Tibial nerve (tissue), 4 donors: Measurements from ENCODE around the gene SERPING1. TPM values are rescaled to one million over a fixed set of nuclear protein-coding genes. Genes with fewer than 3 reads are reported as not detected.

Experiments used
- DNase-seq, 2 donors: peaks; one replicate each; pipeline ENCODE4 v3.0.0-alpha.2; 2019; ENCODE audit warnings: low spot score in 2 of 2
- H3K27ac ChIP-seq, 4 donors: fragments of 200-600 bp; sonication (generic) in 3 of 4; one replicate each; pipeline ENCODE4 v1.5.1; 2017 to 2019; ENCODE audit warnings: mild to moderate bottlenecking in 1 of 4
- H3K27me3 ChIP-seq, 2 donors: fragments of 200-600 bp; sonication (generic) in 1 of 2; one replicate each; pipeline versions ENCODE4 v1.5.1 to v1.6.0; 2017 to 2019
- H3K36me3 ChIP-seq, 3 donors: fragments of 200-600 bp; sonication (generic); one replicate each; pipeline ENCODE4 v1.5.1; 2018 to 2019
- H3K4me1 ChIP-seq, 4 donors: fragments of 200-600 bp; sonication (generic) in 3 of 4; one replicate each; pipeline ENCODE4 v1.5.1; 2017 to 2019
- H3K4me3 ChIP-seq, 4 donors: fragments of 200-600 bp; sonication (generic) in 3 of 4; one replicate each; pipeline ENCODE4 v1.5.1; 2017 to 2019; ENCODE audit warnings: mild to moderate bottlenecking in 1 of 4, moderate library complexity in 1 of 4
- H3K9me3 ChIP-seq, 4 donors: fragments of 200-600 bp; sonication (generic) in 3 of 4; one replicate each; pipeline ENCODE4 v1.5.1; 2017 to 2019
- CTCF ChIP-seq, 5 experiments: fragments of 200-600 bp in 3 of 5; fragments of 450-650 bp in 2 of 5; sonication (generic) in 3 of 5; IDR thresholded peaks; one replicate each; pipeline ENCODE4 v1.5.1; 2016 to 2019; ENCODE audit warnings: antibody characterized with exemption in 5 of 5, mild to moderate bottlenecking in 3 of 5, moderate library complexity in 2 of 5
- EP300 ChIP-seq, 2 donors: sonication (generic); formaldehyde crosslinking; IDR thresholded peaks; one replicate each; pipeline ENCODE4 v1.6.1; 2017; ENCODE audit warnings: antibody characterized with exemption in 2 of 2, mild to moderate bottlenecking in 1 of 2
- POLR2A ChIP-seq, 2 donors: fragments of 450-650 bp; IDR thresholded peaks; one replicate each; pipeline ENCODE4 v1.6.1; 2017; ENCODE audit warnings: antibody characterized with exemption in 2 of 2, mild to moderate bottlenecking in 2 of 2, moderate library complexity in 2 of 2
- WGBS, 2 donors: methylation state at CpG; one replicate each; pipeline ENCODE4 v1.1.5; 2018; 5-methylcytosine and 5-hydroxymethylcytosine counted together
- total RNA-seq, 4 donors: library from RNA; depleted of rRNA; stranded (reverse); fragments of >200 nt; gene quantifications; one replicate each; pipeline ENCODE4 v1.1.0, GENCODE V29; 2016

The SERPING1 gene
- total RNA-seq, 4 donors from 2014 or later, result 508 to 826 (median 607) TPM

- H3K9me3 ChIP-seq, result no peaks in the 10 kb centered on the region
- H3K4me3 ChIP-seq, result peak overlapping the region; percentile 80 to 95 (median 85)
- H3K36me3 ChIP-seq, result peaks cover 0 to 8% (median 0%) of the 10 kb centered on the region in 3 donors
- DNase-seq, result peak in 1 of 2 donors; percentile 9
- H3K4me1 ChIP-seq, result peaks cover 0 to 53% (median 13%) of the 10 kb centered on the region in 4 donors
- H3K27me3 ChIP-seq, result no peaks in the 10 kb centered on the region
- peak overlapping the region; percentile 74 to 93 (median 88) for H3K27ac ChIP-seq
- TF ChIP-seq EP300 (IDR thresholded peaks at IDR 0.05), result no peak
- TF ChIP-seq POLR2A (IDR thresholded peaks at IDR 0.05), result no peak
- no peak for TF ChIP-seq CTCF (IDR thresholded peaks at IDR 0.05)
- WGBS, 2 donors, result 5% methylated on average over 14 of the region's 15 CpGs
Measured at GRCh38 chr11:57566905-57567514, 30.5 kb upstream of the SERPING1 start.

GRCh38 chr11:57567515-57568329, 29.8 kb upstream of the SERPING1 start, which contains the start of gene UBE2L6:
Gene UBE2L6, minus strand, starts transcription at chr11:57567672. Its CDS starts 61 bp downstream, at chr11:57567611.
- peak within 1 kb of the TSS; percentile 80 to 95 (median 85) for H3K4me3 ChIP-seq
- no peaks in the 10 kb centered on the region for H3K9me3 ChIP-seq
- WGBS, 2 donors, result 0 to 1% methylated on average over 24 to 34 of the region's 92 CpGs
- no peaks in the 10 kb centered on the region for H3K27me3 ChIP-seq
- peak within 1 kb of the TSS; percentile 74 to 93 (median 88) for H3K27ac ChIP-seq
- TF ChIP-seq CTCF (IDR thresholded peaks at IDR 0.05) (peak in 3 of 5 experiments; percentile 88 to 96 (median 89)), EP300 (IDR thresholded peaks at IDR 0.05) (peak in 1 of 2 donors; percentile 75), POLR2A (IDR thresholded peaks at IDR 0.05) (no peak)
- peaks cover 0 to 8% (median 0%) of the 10 kb centered on the region in 3 donors for H3K36me3 ChIP-seq
- peaks cover 0 to 48% (median 13%) of the 10 kb centered on the region in 4 donors for H3K4me1 ChIP-seq
- DNase-seq, result peak; percentile 40 to 75

- peaks cover 0 to 48% (median 13%) of the 10 kb centered on the region in 4 donors for H3K4me1 ChIP-seq
- H3K9me3 ChIP-seq, result no peaks in the 10 kb centered on the region
- WGBS, 2 donors, result 30% methylated on average over 6 of the region's 6 CpGs
- peak overlapping the region; percentile 74 to 93 (median 88) for H3K27ac ChIP-seq
- H3K27me3 ChIP-seq, result no peaks in the 10 kb centered on the region
- DNase-seq, result peak in 1 of 2 donors; percentile 90
- H3K36me3 ChIP-seq, result peaks cover 0 to 8% (median 0%) of the 10 kb centered on the region in 3 donors
- peak overlapping the region; percentile 80 to 95 (median 85) for H3K4me3 ChIP-seq
- TF ChIP-seq CTCF (IDR thresholded peaks at IDR 0.05) (peak in 2 of 5 experiments; percentile 92 to 95), POLR2A (IDR thresholded peaks at IDR 0.05) (no peak), EP300 (IDR thresholded peaks at IDR 0.05) (no peak)
Measured at GRCh38 chr11:57568330-57568766, 29.1 kb upstream of the SERPING1 start.

GRCh38 chr11:57571606-57572005, 25.9 kb upstream of the SERPING1 start:
- Histone ChIP-seq H3K27ac (no peak overlapping the region), H3K4me3 (no peak overlapping the region), H3K4me1 (peaks cover 0 to 23% (median 3%) of the 10 kb centered on the region in 4 donors), H3K9me3 (no peaks in the 10 kb centered on the region), H3K36me3 (no peaks in the 10 kb centered on the region), H3K27me3 (no peaks in the 10 kb centered on the region)
- no peak for TF ChIP-seq POLR2A (IDR thresholded peaks at IDR 0.05)
- no peak for TF ChIP-seq EP300 (IDR thresholded peaks at IDR 0.05)
- no peak for TF ChIP-seq CTCF (IDR thresholded peaks at IDR 0.05)
- WGBS, 2 donors, result 50 to 58% methylated on average over 2 of the region's 2 CpGs
- DNase-seq, result no peak
